HG02970 (cell line): ENCODE data around the gene SP110.
A peak's percentile ranks its signal among the peaks of the same experiment; 100 is the strongest.
"Not testable (repeated sequence)": the region's sequence is repeated elsewhere in the genome, so short reads cannot be mapped to it uniquely, and the experiment has no call there.

Experiments used
- ATAC-seq: cut with Tn5 transposase; IDR thresholded peaks from one replicate; pipeline ENCODE4 v1.9.1; 2021; ENCODE audit warnings: mild to moderate bottlenecking, moderate library complexity, moderate number of reproducible peaks; ENCODE audit not compliant: unreplicated experiment, low FRiP score

SP110 gene

DNA sequence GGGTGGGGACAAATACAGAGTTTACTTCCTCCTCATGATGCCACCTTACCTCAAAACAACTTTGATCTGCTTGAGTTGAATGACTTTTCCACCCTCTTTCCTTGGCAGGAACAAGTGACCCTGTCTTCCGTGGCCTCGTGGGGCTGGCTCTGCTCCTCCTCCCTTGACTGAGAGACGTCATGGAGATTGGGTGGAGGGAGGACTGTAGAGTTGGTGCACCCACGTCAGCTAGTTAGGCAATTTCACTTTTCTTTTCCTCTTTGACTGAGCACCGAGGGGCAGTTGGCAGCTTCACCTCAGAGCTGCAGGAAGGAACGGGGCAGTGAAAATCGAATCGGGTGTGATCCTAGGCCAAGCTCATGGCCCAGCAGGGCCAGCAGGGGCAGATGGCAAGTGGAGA is 5.7 kb upstream of the SP110 start, which contains the start of gene SP140:
SP140 (plus strand) TSS at position 251 of the 400 bp plus-strand sequence; CDS start at position 360, 109 bp downstream.
- peak; percentile 47 for ATAC-seq

DNA sequence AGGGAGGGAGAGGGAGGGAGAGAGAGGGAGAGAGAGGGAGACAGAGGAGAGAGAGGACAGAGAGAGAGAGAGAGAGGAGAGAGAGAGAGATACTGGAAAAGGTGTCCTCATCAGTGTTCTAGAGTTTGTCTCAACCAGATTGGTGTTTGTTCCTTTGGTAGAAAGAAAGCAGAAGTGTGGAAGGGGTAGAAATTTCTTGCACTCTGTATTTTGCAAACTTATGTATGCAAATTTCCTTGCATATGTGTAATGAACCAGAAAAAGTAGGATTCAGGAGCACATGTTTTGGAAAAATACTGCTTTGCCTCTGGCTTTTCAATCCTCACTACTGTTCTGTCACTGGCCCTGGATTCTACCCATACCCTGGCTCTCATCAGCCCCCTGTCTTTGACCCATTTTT is 4.7 kb upstream of the SP110 start:
- no peak for ATAC-seq

DNA sequence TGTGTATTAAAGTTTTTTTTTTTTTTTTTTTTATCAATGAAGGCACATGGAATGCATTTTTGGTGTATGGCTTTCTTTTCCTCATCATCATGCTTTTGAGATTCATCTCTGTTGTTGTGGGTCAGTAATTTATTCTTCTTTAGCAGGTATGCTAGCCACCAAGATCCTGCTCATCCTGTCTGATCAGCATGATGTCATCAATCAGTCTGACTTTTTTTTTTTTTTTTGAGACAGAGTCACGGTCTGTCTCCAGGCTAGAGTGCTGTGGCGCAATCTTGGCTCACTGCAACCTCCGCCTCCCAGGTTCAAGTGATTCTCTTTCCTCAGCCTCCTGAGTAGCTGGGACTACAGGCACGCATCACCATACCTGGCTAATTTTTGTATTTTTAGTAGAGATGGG is 3.0 kb upstream of the SP110 start:
- not testable (repeated sequence) for ATAC-seq

DNA sequence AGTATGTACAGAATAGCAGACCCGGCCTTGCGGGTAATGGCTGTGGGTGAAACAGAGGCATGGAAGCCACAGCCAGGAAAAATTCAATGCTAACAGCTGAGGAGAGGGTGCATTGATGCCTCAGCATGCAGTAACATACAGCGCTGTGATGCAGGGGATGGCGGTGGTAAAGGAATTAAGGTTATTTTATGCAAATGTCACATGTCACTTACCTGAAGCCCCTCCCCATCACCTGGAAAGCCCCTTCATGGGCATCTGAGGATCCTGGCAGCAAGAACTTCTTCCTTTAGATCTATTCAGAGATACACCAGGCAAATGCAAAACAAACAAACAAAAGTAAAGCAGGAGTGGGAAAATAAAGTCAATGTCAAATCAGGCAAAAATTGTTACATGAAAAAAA is 1.7 kb upstream of the SP110 start:
- no peak for ATAC-seq

DNA sequence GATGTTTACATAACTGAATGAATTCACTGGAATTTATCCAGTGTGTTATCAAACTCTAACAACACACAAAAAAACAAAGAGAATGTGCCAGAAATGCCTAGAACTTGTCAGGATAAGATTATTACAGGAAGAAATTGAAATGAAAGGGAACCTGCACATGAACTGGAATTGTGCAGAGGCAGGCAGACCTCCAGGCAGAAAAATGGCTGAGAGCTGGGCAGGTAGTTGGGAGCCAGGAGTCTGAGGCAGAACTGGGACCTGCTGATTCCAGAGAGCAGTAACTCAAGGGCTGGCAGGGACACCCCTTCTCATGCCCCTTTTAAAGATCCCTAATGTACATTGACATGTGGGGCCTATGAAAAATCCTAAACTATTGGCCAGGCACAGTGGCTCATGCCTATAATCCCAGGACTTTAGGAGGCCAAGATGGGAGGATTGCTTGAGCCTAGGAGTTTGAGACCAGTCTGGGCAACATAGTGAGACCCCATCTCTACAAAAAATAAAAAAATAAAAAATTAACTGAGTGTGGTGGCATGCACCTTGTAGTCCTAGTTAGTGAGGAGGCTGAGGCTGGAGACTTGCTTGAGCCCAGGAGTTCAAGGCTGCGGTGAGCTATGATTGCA is 674 bp upstream of the SP110 start:
- ATAC-seq = no peak

DNA sequence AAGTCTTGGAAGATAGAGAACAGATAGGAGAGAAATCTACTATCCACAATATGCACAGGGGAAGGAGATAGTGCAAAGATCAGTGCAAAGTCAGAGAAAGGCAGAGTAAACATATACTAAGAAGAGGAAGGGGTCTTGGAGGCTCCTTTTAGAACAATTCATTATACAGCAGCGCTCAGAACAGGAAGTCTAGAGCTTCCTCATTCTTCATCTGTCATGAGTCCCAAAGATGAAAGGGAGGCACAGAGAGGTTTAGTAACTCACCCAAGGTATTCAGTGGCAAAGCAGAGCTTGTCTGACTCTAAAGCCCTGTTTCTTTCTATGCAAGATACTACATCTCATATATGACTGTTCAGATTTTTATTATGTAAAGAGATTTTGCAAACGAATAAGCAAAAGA is 1.4 kb downstream of the SP110 start:
- no peak for ATAC-seq

DNA sequence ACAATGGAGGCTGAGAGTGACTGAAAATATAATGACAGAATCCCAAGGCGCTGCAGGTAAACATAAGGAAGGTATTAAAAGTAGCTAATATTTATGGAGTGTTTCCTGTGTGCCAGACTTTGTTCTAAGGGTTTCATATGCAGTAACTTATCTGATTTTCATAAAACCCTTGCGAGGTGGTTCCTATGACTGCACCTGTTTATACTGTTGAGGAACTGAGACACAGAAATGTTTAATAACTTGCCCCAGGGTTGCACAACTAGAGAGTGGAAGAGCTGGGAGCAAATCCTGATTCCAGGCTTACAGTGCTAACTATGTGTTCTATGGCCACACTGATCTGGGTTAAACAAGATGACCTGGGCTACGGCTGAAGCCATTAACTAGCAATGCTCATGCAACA is 2.4 kb downstream of the SP110 start:
- ATAC-seq = no peak

DNA sequence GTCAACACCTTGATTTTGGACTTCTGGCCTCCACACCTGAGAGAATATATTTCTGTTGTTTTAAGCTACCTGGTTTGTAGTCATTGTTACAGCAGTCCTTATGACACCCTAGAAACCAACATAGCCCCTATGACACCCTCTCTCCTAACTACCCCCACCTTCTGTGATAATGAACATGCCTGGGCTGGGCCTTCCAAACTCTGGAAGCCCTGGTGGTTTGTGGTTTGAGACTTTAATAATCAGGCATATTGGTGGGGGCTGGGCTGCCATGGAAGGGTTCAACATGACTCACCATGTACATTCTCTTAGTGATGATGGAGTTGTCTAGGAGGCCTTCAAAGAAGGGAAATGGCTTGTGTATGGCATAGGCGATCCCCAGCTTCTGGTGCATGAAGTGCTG is 3.3 kb downstream of the SP110 start:
- no peak for ATAC-seq

DNA sequence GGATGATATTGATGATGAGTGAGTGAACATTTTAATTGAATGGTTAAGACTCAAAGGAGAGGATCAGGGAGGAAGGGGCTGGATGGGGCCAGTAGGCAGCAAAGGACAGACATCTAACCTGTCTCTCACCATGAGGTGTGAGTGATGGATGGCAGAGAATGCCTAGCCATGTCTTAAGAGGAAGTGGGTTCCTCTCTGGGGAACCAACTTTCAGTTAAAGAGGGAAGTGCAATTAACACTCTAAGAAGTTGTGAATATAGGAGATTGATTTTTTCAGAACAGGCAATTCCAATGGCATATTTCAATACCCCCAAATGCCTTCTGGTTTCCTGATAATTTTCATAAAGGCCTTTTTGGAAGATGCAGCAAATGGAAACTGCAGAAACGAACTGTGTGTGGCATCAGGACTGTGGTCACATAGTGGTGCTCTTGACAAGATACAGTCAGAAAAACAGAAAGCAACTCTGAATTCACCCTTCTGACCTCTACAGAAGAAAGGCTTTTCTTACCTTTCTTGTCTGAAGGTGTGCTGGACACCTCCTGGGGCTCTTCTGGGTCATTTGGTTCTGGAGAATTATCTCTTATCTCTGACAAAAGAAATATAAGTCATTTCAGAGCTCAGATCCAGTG is 10.2 kb downstream of the SP110 start:
- no peak for ATAC-seq

DNA sequence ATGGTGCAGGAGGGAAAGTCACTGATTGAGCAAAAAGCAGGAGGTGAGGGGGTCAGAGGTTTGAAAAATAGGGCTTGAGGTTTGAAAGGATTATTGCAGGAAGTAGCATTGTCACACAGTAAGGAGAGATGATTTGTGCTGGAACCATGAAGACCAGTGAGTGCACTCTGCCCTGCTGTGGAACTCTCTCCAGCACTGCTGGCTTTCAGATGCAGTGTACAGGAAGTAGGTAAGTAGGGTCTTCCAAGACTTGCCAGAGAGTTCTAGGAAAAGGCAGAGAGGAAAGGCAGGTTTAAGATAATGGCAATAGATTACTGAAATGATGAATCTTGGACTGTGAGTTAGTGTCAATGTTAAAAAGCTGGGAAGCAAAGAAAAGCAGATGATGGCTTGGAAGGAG is 11.2 kb downstream of the SP110 start:
- ATAC-seq = no peak

DNA sequence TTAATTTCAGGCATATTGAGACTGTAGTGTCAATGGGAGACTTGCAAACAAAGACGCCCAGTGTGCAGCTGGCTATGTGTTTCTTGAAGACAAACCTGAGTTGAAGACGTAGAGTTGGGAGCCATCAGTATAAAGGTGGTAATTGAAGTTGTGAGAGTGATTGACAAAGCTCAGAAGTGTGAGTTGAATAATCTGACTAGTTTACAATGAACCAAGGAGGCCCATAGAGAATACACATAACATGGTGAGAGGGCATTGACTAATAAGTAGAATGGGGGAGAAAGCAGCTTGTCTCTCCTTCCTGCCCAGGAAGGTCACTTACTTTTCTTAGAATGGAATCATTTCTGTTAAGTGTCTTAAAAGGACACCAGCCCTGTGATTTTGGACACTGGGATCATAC is 14.1 kb downstream of the SP110 start:
- ATAC-seq = no peak

DNA sequence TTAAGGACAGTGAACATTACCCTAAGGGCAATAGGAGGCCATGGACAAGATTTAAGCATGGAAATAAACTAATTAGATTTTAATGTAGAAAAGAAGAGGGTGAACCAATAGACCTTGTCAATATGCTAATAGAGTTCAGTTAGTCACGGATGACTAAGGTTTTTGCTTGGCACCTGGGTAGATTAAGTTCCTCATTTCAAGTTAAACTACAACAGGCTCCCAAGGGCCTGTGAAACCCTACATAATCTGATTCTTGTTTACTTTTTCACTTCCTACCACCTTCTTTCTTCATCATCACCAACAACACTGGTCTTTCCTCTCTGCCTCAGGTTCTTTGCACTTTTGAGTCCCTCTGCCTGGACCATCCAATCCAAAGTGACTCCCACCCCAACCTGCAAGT is 14.8 kb downstream of the SP110 start:
- ATAC-seq = no peak

DNA sequence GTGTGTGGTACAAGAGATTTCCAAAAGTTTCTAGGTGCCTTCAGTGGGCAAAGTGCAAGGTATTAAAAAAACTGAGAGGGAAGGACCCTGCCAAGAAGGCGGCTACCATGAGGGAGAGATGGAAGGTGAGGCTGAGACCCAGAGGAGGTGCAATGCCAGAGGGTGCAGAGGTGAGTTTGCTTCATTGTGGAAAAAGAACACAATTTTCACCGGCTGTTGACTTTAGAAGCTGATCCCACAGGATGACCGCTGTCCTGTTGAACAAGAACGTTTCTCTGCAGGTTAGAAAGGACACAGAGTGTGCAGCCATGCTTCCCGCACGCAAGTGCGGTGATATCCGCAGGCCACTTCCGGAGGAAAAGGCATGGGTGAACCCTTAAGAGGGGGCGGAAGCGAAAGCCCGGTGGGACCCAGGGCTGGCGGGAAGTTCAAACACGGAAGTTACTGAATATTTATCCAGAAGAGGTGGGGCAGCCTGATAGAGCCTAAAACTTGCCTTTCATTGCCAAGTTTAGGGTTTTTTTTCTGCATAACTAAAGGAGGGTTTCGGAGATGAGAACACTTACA is 16.6 kb downstream of the SP110 start:
- no peak for ATAC-seq

DNA sequence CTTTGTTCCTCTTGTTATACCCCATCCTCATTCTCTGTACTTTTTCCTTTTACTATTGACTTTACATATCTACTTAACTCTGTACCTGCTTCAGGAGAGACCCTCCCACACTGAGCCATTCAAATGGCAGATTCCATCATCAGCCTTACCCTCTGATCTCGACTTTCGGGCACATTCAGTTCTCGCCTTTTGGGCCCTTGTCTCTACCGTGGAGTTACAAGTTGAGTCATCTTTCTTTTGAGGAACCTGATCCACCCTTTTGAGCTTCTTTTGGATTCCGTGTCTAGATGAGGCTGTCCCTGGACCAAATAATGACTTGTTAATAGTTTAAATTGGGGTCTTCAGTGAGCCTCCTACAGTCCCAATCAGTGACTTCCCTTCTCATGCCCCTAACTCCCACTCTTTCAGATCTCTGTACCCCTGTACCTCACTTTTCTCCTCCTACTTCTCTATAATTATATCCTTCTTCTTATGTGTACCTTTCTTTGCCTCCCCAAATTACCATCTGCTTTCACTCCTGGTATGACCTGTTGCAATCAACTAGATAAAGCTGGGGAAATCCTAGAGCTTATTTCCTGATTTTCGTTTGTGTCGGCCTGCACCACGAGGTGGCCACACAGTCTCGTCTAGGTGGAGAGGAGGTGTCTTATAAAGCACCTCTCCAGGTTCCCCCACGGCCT is 17.2 kb downstream of the SP110 start:
- ATAC-seq = no peak

DNA sequence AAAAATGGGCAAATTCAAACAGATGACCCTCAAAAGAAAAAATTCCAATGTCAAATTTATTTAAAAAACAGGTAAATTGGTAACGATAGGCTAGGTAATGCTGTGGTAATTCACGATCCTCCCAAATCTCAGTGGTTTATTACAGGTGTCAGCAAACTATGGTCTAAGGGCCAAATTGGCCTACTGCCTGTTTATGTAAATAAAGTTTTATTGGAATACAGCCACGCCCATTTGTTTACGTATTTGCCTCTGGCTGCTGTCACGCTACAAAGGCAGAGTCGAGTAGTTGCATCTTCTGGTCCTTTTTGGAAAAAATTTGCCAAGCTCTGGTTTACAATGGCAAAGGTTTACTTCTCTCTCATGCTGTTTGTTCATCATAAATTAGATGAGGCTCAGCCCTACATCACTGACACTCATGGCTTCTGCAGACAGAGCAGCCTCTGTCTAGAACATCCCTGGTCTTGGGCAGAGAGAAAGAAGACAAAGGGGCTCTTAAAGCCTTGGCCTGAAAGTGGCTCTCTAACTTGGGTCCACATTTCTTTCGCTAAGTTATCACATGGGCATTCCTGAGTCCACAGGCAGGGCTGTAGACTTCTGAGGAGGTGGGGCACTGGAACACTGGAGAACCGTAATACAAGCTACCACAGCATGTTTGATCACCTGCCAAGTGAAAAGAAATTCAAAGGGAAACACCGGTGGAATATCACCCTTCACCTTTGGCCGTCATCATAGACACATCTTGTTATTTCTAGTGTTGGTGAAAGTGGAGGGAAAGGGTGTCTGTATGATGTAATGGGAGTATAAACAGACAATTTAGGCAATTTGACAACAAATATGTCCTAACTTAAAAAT is 34.8 kb downstream of the SP110 start:
- ATAC-seq = no peak

DNA sequence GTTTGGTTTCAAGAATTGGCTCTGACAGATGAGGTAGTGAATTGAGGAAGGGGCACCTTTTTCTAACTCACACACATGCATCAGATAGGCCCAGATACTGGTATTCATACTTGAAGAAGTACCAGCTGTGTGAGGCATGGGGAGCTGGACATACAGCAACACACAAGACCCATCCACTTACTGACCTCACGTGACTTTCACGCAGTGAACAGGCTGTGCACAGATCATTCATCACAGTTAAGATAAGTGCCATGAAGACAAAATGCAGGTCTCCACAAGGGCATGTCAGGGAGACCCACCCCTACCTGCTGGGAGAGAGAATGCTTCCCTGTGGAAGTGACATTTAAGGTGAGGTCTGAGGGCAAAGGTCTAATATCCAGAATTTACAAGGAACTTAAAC is 38.6 kb downstream of the SP110 start:
- ATAC-seq = no peak

DNA sequence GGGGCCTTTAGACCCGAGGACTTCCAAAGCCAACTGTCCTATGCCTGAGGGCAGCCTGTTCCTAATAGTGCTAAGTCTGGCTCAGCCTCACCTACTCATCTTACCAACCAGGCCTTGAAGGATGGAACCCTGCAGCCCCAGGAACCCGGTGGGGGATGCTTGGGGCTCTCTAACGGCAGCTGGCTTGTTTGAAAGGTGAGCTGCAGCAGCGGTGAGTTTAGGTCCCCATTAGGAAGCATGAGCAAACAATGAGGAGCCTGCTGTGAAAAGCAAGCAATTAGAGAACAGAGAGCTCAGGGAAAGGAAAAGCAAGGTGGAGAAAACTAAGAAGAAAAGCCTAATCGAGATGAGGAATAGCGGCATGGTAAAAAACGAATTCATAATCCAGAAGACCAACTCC is 39.9 kb downstream of the SP110 start:
- ATAC-seq = no peak

DNA sequence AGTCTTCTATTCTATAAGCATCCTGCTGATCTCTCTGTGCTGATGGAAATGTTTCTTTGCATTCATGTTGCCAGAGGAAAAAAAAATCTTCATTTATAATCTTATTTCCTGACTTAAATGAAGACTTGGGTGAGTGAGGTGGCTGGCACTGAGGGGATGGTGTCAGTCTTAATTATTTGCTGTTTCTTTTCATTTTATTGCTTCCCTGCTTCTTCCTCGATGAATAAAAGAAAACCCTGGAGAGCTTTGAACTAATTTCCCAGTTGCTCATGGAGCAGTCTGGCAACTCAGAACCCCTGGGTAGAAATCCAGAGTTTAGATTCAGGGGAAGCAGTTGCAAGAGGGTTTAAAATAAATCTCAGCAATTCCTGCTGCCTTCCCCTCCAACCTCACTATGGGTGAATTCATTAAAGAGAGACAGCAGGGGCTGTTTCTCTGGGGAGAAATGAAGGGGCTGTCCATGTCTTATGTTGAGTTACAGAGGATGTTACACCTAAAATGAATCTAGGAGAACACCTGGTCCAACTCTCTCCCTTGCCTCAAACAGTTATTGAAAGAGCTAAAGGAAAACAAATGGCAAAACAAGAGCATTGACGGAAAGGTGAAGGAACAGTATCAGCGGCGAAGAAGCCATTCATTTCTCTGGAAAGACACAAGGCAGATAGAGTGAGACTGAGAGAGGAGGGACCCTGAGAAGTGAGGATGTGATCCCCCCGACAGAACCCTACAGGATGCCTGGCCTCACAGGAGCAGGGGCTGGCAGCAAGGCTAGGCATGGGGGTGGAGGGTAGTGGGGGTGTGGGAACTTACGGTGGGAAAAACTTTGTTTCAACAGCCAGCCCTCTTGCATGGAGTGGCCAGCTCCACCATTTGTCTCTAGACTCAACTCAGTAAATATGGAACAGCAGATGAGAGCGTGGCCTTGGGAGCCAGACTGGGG is 41.0 kb downstream of the SP110 start:
- ATAC-seq = no peak

DNA sequence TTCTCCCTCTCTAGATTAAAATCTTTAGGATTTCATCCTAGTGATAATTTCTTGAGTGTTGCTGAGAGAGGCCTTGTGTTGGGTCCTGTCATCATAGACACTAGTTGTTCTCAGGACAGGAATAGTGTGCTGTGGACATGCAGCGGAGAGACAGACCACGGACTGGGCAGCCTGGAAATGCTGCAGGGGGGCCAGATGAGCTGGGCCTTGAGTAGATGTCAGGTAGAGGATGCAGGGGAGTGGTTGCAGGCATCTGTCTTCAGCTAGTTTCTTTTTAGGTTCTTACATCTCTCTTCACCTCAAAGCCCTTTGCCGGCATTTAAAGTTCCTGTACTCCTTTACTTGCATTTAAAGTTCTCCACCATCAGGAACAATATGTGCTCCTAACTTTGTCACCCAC is 42.8 kb downstream of the SP110 start:
- no peak for ATAC-seq

DNA sequence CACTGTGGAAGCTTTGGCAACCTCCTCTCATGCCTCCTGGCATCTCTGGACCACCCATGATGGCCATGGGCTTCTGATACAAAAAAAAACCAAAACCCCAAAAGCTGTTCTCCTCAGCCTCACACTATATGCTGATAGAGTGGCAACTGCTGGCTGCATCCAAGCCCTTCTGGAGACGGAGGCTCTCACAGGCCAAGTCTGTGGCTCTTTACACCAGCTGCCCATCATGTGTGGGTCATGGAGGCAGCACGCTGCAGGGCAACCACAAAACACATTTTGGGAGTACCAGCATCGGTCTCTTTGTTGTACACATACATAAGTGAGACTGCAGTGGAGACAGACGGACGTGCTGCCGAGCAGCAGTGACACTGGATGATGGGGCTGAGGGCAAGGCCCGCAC is 45.3 kb downstream of the SP110 start:
- ATAC-seq = no peak
